ENCODE measurements around the gene CEP152. TPM values are rescaled to one million over a fixed set of nuclear protein-coding genes. Genes with fewer than 3 reads are reported as not detected.

CEP152 gene
- total RNA-seq, 1 experiment from 2014 or later = 13.9 TPM

DNA sequence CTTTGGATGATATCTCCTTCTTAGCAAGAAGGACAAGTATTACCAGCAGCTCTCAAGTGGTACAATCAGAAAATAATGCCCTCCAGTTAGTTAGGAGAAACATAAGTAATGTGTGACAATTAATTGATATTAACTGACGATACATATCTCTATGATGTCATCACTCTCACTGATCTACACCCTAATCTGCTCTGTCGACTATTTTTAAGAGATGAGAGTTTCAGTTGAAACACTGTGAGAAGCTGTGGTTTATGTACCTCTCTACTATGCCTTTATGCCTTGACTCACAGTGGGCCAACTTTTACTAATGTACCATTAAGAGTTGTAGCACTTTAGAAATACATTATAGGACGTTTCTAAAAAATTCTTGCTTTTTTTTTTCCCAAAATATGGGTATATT, 8.6 kb downstream of the CEP152 start:
- Histone ChIP-seq H3K4me3 (ENCODE audit: low read depth in 2 of 2, low read length in 2 of 2) (no peak overlapping the region), H3K27me3 (ENCODE audit: control insufficient read depth, insufficient read depth, low read length) (no peaks in the 10 kb centered on the region), H3K27ac (ENCODE audit: low read length) (no peak overlapping the region), H3K9me3 (ENCODE audit: control insufficient read depth, insufficient read depth, low read depth, low read length) (no peaks in the 10 kb centered on the region), H3K36me3 (ENCODE audit: control insufficient read depth, insufficient read depth, low read length) (peaks cover 2% of the 10 kb centered on the region; the same call in 1 of the 2 replicates), H3K4me1 (ENCODE audit: control insufficient read depth, insufficient read depth, low read length) (no peaks in the 10 kb centered on the region)
- DNase-seq (ENCODE audit: low read depth, low spot score) = no peak
- TF ChIP-seq, protein P1, sequence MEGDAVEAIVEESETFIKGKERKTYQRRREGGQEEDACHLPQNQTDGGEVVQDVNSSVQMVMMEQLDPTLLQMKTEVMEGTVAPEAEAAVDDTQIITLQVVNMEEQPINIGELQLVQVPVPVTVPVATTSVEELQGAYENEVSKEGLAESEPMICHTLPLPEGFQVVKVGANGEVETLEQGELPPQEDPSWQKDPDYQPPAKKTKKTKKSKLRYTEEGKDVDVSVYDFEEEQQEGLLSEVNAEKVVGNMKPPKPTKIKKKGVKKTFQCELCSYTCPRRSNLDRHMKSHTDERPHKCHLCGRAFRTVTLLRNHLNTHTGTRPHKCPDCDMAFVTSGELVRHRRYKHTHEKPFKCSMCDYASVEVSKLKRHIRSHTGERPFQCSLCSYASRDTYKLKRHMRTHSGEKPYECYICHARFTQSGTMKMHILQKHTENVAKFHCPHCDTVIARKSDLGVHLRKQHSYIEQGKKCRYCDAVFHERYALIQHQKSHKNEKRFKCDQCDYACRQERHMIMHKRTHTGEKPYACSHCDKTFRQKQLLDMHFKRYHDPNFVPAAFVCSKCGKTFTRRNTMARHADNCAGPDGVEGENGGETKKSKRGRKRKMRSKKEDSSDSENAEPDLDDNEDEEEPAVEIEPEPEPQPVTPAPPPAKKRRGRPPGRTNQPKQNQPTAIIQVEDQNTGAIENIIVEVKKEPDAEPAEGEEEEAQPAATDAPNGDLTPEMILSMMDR (IDR thresholded peaks at IDR 0.05) = no peak
- TF ChIP-seq, protein P2, sequence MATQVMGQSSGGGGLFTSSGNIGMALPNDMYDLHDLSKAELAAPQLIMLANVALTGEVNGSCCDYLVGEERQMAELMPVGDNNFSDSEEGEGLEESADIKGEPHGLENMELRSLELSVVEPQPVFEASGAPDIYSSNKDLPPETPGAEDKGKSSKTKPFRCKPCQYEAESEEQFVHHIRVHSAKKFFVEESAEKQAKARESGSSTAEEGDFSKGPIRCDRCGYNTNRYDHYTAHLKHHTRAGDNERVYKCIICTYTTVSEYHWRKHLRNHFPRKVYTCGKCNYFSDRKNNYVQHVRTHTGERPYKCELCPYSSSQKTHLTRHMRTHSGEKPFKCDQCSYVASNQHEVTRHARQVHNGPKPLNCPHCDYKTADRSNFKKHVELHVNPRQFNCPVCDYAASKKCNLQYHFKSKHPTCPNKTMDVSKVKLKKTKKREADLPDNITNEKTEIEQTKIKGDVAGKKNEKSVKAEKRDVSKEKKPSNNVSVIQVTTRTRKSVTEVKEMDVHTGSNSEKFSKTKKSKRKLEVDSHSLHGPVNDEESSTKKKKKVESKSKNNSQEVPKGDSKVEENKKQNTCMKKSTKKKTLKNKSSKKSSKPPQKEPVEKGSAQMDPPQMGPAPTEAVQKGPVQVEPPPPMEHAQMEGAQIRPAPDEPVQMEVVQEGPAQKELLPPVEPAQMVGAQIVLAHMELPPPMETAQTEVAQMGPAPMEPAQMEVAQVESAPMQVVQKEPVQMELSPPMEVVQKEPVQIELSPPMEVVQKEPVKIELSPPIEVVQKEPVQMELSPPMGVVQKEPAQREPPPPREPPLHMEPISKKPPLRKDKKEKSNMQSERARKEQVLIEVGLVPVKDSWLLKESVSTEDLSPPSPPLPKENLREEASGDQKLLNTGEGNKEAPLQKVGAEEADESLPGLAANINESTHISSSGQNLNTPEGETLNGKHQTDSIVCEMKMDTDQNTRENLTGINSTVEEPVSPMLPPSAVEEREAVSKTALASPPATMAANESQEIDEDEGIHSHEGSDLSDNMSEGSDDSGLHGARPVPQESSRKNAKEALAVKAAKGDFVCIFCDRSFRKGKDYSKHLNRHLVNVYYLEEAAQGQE (IDR thresholded peaks at IDR 0.05; ENCODE audit: insufficient read depth in 1 of 2, low read depth in 2 of 2, low read length in 1 of 2) = no peak
- TF ChIP-seq POLR2AphosphoS5 (IDR thresholded peaks at IDR 0.05; ENCODE audit: low read depth, low read length) (no peak), TCF7L2 (IDR thresholded peaks at IDR 0.05; ENCODE audit: low read depth, low read length) (no peak), SIN3A (IDR thresholded peaks at IDR 0.05; ENCODE audit: borderline replicate concordance, insufficient read depth, low read depth, low read length) (no peak)
- no peak for ATAC-seq
- POLR2A ChIA-PET = no interaction called here
- intact Hi-C loops (cut with micrococcal nuclease; ENCODE audit: unreplicated experiment) = no loop called here
- in situ Hi-C loops (cut with HindIII; ENCODE audit: low pct_unique_long_range_greater_than_20kb, low sequenced_read_pairs) = no loop called here
- CTCF ChIA-PET = interaction anchor here (0.6 kb wide), 1 partner anchor 1606 kb away, joined by 4 read pairs; no protein-coding TSS in a partner anchor
- no TSS peak for BruUV-seq (replicated peaks)

DNA sequence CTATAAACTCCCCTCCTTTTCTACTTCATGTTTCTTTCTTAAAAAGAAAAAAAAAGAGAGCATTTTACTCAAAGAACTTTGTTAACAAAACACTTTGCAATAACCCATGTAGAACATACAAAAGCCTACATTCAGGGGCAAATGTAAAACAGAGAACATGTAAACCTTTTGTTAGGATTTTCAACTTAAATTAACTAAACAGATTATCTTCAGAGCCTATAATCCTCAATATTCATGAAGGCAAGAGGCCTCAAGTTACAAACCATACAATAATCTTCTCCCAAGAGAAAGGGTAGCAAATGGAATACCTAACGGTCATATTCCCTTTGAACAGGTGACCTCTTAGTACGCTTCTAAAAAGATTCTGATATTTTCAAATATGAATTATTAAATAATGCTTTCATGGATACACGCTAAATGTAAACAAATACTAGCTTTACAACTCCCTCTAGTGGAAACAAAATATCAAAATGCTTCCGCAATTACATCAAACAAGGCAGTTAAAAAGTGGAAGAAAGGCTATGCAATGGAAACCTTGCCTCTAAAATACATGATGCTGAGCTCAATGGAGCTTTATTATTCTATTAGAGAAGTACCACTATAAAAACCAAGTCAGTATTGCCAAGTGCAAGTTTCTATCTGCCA, 9.9 kb downstream of the CEP152 start:
- in situ Hi-C loops (cut with HindIII; ENCODE audit: low pct_unique_long_range_greater_than_20kb, low sequenced_read_pairs) (no loop called here), intact Hi-C loops (cut with micrococcal nuclease; ENCODE audit: unreplicated experiment) (no loop called here)
- TF ChIP-seq, protein P2 (IDR thresholded peaks at IDR 0.05; ENCODE audit: insufficient read depth in 1 of 2, low read depth in 2 of 2, low read length in 1 of 2) = no peak
- no peak for TF ChIP-seq SIN3A (IDR thresholded peaks at IDR 0.05; ENCODE audit: borderline replicate concordance, insufficient read depth, low read depth, low read length)
- TF ChIP-seq, protein P1 (IDR thresholded peaks at IDR 0.05) = peak; percentile 51; the same call in 1 of the 2 replicates
- TF ChIP-seq TCF7L2 (IDR thresholded peaks at IDR 0.05; ENCODE audit: low read depth, low read length) = 0 out of 2 replicates have a peak, but pooled peaks have one; percentile 35
- no peak for TF ChIP-seq POLR2AphosphoS5 (IDR thresholded peaks at IDR 0.05; ENCODE audit: low read depth, low read length)
- BruUV-seq (replicated peaks) = no TSS peak
- DNase-seq (ENCODE audit: low read depth, low spot score) (no peak), ATAC-seq (no peak)
- peaks cover 3% of the 10 kb centered on the region; the same call in 1 of the 2 replicates for H3K36me3 ChIP-seq (ENCODE audit: control insufficient read depth, insufficient read depth, low read length)
- H3K4me1 ChIP-seq (ENCODE audit: control insufficient read depth, insufficient read depth, low read length) = no peaks in the 10 kb centered on the region
- CTCF ChIA-PET = no interaction called here
- H3K27me3 ChIP-seq (ENCODE audit: control insufficient read depth, insufficient read depth, low read length) = no peaks in the 10 kb centered on the region
- H3K9me3 ChIP-seq (ENCODE audit: control insufficient read depth, insufficient read depth, low read depth, low read length) = no peaks in the 10 kb centered on the region
- no peak overlapping the region for H3K4me3 ChIP-seq (ENCODE audit: low read depth in 2 of 2, low read length in 2 of 2)
- POLR2A ChIA-PET = interaction anchor here (0.6 kb wide), 1 partner anchor 86 kb away, joined by 7 read pairs; no protein-coding TSS in a partner anchor
- H3K27ac ChIP-seq (ENCODE audit: low read length) = no peak overlapping the region
